ENCODE results near the gene ZNF367.
A peak's percentile ranks its signal among the peaks of the same experiment; 100 is the strongest.

The ZNF367 gene

GRCh38 chr9:96418083-96418919, at the start of gene ZNF367:
ZNF367 (minus strand) TSS chr9:96418370; CDS start chr9:96418032, 338 bp downstream.
- DNase-seq, result peak; percentile 98

- DNase-seq, result no peak
Observed at GRCh38 chr9:96467784-96468183, 49.6 kb upstream of the ZNF367 start.

- DNase-seq, result no peak
Observed at GRCh38 chr9:96464426-96464825, 46.3 kb upstream of the ZNF367 start.

GRCh38 chr9:96462541-96462940, 44.4 kb upstream of the ZNF367 start:
- no peak for DNase-seq

- no peak for DNase-seq
Observed at GRCh38 chr9:96461336-96461735, 43.2 kb upstream of the ZNF367 start.

- DNase-seq, result no peak
Observed at GRCh38 chr9:96460882-96461281, 42.7 kb upstream of the ZNF367 start.

GRCh38 chr9:96460470-96460869, 42.3 kb upstream of the ZNF367 start:
- DNase-seq, result no peak

GRCh38 chr9:96459268-96460007, 41.3 kb upstream of the ZNF367 start:
- DNase-seq, result no peak

- no peak for DNase-seq
Observed at GRCh38 chr9:96458226-96458625, 40.1 kb upstream of the ZNF367 start.

- DNase-seq, result no peak
Observed at GRCh38 chr9:96457266-96457665, 39.1 kb upstream of the ZNF367 start.

- DNase-seq, result peak; percentile 41
Observed at GRCh38 chr9:96453625-96454024, 35.5 kb upstream of the ZNF367 start.

GRCh38 chr9:96450613-96451528, 32.7 kb upstream of the ZNF367 start:
- DNase-seq, result peak; percentile 38

- DNase-seq, result peak; percentile 97
Observed at GRCh38 chr9:96449845-96450612, 31.9 kb upstream of the ZNF367 start, which contains the start of gene HABP4. HABP4 (plus strand) TSS chr9:96450169; CDS start chr9:96450280, 111 bp downstream.

- no peak for DNase-seq
Observed at GRCh38 chr9:96449523-96449844, 31.3 kb upstream of the ZNF367 start.

- DNase-seq, result no peak
Observed at GRCh38 chr9:96448546-96449170, 30.5 kb upstream of the ZNF367 start.

- no peak for DNase-seq
Observed at GRCh38 chr9:96447406-96447805, 29.2 kb upstream of the ZNF367 start.

- DNase-seq, result no peak
Observed at GRCh38 chr9:96442491-96442890, 24.3 kb upstream of the ZNF367 start.

- DNase-seq, result no peak
Observed at GRCh38 chr9:96441798-96442445, 23.8 kb upstream of the ZNF367 start.

GRCh38 chr9:96440671-96441199, 22.6 kb upstream of the ZNF367 start:
- DNase-seq, result no peak

- no peak for DNase-seq
Observed at GRCh38 chr9:96437454-96437853, 19.3 kb upstream of the ZNF367 start.

Data from femur (tissue), 1 donor.